A549 (cell line): ENCODE measurements around the gene ATP1A3.

ENCODE experiments used
- EHMT2 ChIP-seq: fragments of 200-600 bp; sonication (generic); IDR thresholded peaks from 2 replicates; pipeline ENCODE4 v1.6.1; 2016; ENCODE audit warnings: antibody characterized with exemption, low read depth, mild to moderate bottlenecking, moderate library complexity
- EP300 ChIP-seq, 2 experiments: fragments of >200 bp; sonication (Bioruptor Twin); formaldehyde crosslinking; IDR thresholded peaks; 2 replicates in 1 of 2; 3 replicates in 1 of 2; pipeline ENCODE4 v1.6.1; 2016 to 2017
- RFX5 ChIP-seq: fragments of 450-650 bp; IDR thresholded peaks from 2 replicates; pipeline ENCODE4 v1.7.1; 2014; ENCODE audit warnings: antibody characterized with exemption, mild to moderate bottlenecking, moderate library complexity
- SREBF2 ChIP-seq: fragments of 450-650 bp; IDR thresholded peaks from 2 replicates; pipeline ENCODE4 v1.6.1; 2014; ENCODE audit warnings: mild to moderate bottlenecking, moderate library complexity
- TF ChIP-seq, protein P1 (sequence below): fragments of >200 bp; sonication (Bioruptor Twin); formaldehyde crosslinking; IDR thresholded peaks from 3 replicates; pipeline ENCODE4 v1.5.1; 2016
- TF ChIP-seq, protein P2 (sequence below): fragments of 200-600 bp; sonication (generic); IDR thresholded peaks from 2 replicates; pipeline ENCODE4 v1.6.1; 2016; ENCODE audit warnings: antibody characterized with exemption, mild to moderate bottlenecking, moderate library complexity

DNA sequence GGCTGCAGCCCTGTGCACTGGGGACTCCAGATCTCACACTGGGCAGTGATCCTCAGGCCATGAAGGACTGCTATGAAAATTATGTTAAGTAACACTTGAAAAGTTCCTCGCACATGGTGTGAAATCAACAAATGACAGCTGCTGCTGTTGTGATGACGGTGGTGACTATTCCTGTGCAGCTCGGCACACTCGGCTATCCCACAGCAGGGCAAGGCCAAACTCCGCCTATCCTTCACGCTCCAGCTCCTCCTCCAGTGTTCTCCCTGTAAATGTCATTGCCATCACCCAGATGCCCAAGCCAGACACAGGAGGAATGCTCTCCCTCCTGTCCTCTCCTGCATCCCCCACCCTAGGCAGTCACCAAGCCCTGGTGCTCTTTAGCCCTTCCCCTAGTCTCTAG lies 44.6 kb upstream of the ATP1A3 start:
- TF ChIP-seq EHMT2 (no peak), EP300 (IDR thresholded peaks at IDR 0.05) (no peak), SREBF2 (no peak), RFX5 (no peak)
- TF ChIP-seq, protein P1, sequence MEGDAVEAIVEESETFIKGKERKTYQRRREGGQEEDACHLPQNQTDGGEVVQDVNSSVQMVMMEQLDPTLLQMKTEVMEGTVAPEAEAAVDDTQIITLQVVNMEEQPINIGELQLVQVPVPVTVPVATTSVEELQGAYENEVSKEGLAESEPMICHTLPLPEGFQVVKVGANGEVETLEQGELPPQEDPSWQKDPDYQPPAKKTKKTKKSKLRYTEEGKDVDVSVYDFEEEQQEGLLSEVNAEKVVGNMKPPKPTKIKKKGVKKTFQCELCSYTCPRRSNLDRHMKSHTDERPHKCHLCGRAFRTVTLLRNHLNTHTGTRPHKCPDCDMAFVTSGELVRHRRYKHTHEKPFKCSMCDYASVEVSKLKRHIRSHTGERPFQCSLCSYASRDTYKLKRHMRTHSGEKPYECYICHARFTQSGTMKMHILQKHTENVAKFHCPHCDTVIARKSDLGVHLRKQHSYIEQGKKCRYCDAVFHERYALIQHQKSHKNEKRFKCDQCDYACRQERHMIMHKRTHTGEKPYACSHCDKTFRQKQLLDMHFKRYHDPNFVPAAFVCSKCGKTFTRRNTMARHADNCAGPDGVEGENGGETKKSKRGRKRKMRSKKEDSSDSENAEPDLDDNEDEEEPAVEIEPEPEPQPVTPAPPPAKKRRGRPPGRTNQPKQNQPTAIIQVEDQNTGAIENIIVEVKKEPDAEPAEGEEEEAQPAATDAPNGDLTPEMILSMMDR: no peak
- TF ChIP-seq, protein P2, sequence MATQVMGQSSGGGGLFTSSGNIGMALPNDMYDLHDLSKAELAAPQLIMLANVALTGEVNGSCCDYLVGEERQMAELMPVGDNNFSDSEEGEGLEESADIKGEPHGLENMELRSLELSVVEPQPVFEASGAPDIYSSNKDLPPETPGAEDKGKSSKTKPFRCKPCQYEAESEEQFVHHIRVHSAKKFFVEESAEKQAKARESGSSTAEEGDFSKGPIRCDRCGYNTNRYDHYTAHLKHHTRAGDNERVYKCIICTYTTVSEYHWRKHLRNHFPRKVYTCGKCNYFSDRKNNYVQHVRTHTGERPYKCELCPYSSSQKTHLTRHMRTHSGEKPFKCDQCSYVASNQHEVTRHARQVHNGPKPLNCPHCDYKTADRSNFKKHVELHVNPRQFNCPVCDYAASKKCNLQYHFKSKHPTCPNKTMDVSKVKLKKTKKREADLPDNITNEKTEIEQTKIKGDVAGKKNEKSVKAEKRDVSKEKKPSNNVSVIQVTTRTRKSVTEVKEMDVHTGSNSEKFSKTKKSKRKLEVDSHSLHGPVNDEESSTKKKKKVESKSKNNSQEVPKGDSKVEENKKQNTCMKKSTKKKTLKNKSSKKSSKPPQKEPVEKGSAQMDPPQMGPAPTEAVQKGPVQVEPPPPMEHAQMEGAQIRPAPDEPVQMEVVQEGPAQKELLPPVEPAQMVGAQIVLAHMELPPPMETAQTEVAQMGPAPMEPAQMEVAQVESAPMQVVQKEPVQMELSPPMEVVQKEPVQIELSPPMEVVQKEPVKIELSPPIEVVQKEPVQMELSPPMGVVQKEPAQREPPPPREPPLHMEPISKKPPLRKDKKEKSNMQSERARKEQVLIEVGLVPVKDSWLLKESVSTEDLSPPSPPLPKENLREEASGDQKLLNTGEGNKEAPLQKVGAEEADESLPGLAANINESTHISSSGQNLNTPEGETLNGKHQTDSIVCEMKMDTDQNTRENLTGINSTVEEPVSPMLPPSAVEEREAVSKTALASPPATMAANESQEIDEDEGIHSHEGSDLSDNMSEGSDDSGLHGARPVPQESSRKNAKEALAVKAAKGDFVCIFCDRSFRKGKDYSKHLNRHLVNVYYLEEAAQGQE: no peak
